Endothelial cell of umbilical vein (primary cell): Measurements from ENCODE around the gene TTC13. TPM values are rescaled to one million over a fixed set of nuclear protein-coding genes. Genes with fewer than 3 reads are reported as not detected.

ENCODE experiments used
- BruUV-seq: library from RNA; stranded (reverse); fragments of 400-500 nt; replicated peaks from 2 replicates; lab custom pipeline; 2021; lab: Mats Ljungman, UMichigan
- CTCF ChIA-PET: fragments of 300-600, 350-600 bp; sonication (Branson Sonifier 250); formaldehyde crosslinking; loops from one replicate; lab custom pipeline; 2021; ENCODE audit warnings: antibody characterized with exemption, inconsistent platforms; lab: Charles Lee
- POLR2A ChIA-PET: fragments of 300-600, 350-600 bp; sonication (Branson Sonifier 250); formaldehyde crosslinking; loops from one replicate; lab custom pipeline; 2021; ENCODE audit warnings: antibody characterized with exemption, inconsistent platforms; lab: Charles Lee
- DNase-seq: peaks from one replicate; pipeline ENCODE4 v3.0.0-alpha.2; 2011; ENCODE audit warnings: low read depth, low spot score
- FAIRE-seq: peaks from 2 replicates; lab custom pipeline; 2011; peaks lifted over from hg19 to GRCh38; lab: Jason Lieb, UNC
- H2AFZ ChIP-seq: 2 replicates; pipeline ENCODE4 v1.6.0; 2012; ENCODE audit warnings: low read depth, low read length, control low read depth, inconsistent platforms
- H3K27ac ChIP-seq: 2 replicates; pipeline ENCODE4 v1.5.1; 2011; ENCODE audit warnings: low read depth, mild to moderate bottlenecking, control low read depth, low read length, moderate library complexity; ENCODE audit not compliant: insufficient read depth
- H3K27me3 ChIP-seq, 2 experiments: 2 replicates each; pipeline versions ENCODE4 v1.6.0 to v1.6.1; 2011; ENCODE audit warnings: low read length in 2 of 2, mixed read lengths in 1 of 2; ENCODE audit not compliant: control insufficient read depth in 2 of 2, insufficient read depth in 2 of 2
- H3K36me3 ChIP-seq, 2 experiments: 2 replicates in 1 of 2; 3 replicates in 1 of 2; pipeline ENCODE4 v1.5.1; 2011; ENCODE audit warnings: low read length in 2 of 2, mild to moderate bottlenecking in 1 of 2, moderate library complexity in 1 of 2; ENCODE audit not compliant: control insufficient read depth in 2 of 2, insufficient read depth in 2 of 2; ENCODE audit errors: extremely low read depth in 1 of 2
- H3K4me1 ChIP-seq: 3 replicates; pipeline ENCODE4 v1.5.1; 2011; ENCODE audit warnings: mild to moderate bottlenecking, low read length; ENCODE audit not compliant: control insufficient read depth, insufficient read depth; ENCODE audit errors: extremely low read depth
- H3K4me2 ChIP-seq: 2 replicates; pipeline ENCODE4 v1.6.1; 2011; ENCODE audit warnings: low read length, control low read depth, mixed read lengths; ENCODE audit not compliant: insufficient read depth
- H3K4me3 ChIP-seq, 3 experiments: fragments of 200-600 bp in 1 of 3; sonication (generic), shearing (Covaris generic) in 1 of 3; replicated peaks in 1 of 3; 2 replicates each; pipeline ENCODE4 v1.5.1; 2011 to 2016; ENCODE audit warnings: control low read depth in 3 of 3, low read length in 3 of 3, mild to moderate bottlenecking in 2 of 3, inconsistent platforms in 1 of 3, low read depth in 1 of 3, moderate library complexity in 1 of 3; ENCODE audit not compliant: insufficient read depth in 1 of 3
- H3K79me2 ChIP-seq: 2 replicates; pipeline ENCODE4 v1.6.0; 2012; ENCODE audit warnings: low read length, inconsistent platforms; ENCODE audit not compliant: control insufficient read depth, insufficient read depth
- H3K9ac ChIP-seq: replicated peaks from 2 replicates; pipeline ENCODE3; 2011; ENCODE audit warnings: low read length, control low read depth; ENCODE audit not compliant: insufficient read depth; ENCODE audit errors: extremely low read depth
- H3K9me1 ChIP-seq: replicated peaks from 3 replicates; pipeline ENCODE4 v1.6.0; 2011; ENCODE audit warnings: mild to moderate bottlenecking, low read length; ENCODE audit not compliant: control insufficient read depth, insufficient read depth; ENCODE audit errors: extremely low read depth
- H3K9me3 ChIP-seq: replicated peaks from 2 replicates; pipeline ENCODE4 v1.5.1; 2012; ENCODE audit warnings: low read length, inconsistent platforms; ENCODE audit not compliant: control insufficient read depth, insufficient read depth
- H4K20me1 ChIP-seq: replicated peaks from 2 replicates; pipeline ENCODE3; 2011; ENCODE audit warnings: mild to moderate bottlenecking, low read length; ENCODE audit not compliant: control insufficient read depth, insufficient read depth; ENCODE audit errors: extremely low read depth
- CTCF ChIP-seq, 2 donors: IDR thresholded peaks; 1 replicate in 1 of 2; 2 replicates in 1 of 2; pipeline ENCODE4 v1.5.1; 2011; ENCODE audit warnings: low read length in 2 of 2, mild to moderate bottlenecking in 2 of 2, moderate library complexity in 2 of 2, control low read depth in 1 of 2, inconsistent platforms in 1 of 2, low read depth in 1 of 2; ENCODE audit not compliant: insufficient read depth in 1 of 2; ENCODE audit errors: extremely low read depth in 1 of 2
- EZH2 ChIP-seq: IDR thresholded peaks from 2 replicates; pipeline ENCODE4 v1.6.1; 2012; ENCODE audit warnings: borderline replicate concordance, low read depth, mild to moderate bottlenecking, moderate library complexity, low read length, inconsistent platforms; ENCODE audit not compliant: severe bottlenecking
- FOS ChIP-seq: IDR thresholded peaks from 2 replicates; pipeline ENCODE4 v1.6.1; 2011; ENCODE audit warnings: mild to moderate bottlenecking, low read length, moderate library complexity, borderline replicate concordance; ENCODE audit not compliant: insufficient read depth
- GATA2 ChIP-seq: IDR thresholded peaks from 2 replicates; pipeline ENCODE4 v1.7.0; 2011; ENCODE audit warnings: low read depth, mild to moderate bottlenecking, moderate library complexity, mixed read lengths, low read length; ENCODE audit not compliant: insufficient read length, insufficient read depth
- JUN ChIP-seq: IDR thresholded peaks from 2 replicates; pipeline ENCODE4 v1.6.1; 2011; ENCODE audit warnings: borderline replicate concordance, low read depth; ENCODE audit not compliant: insufficient read length, insufficient read depth
- MAX ChIP-seq: IDR thresholded peaks from 2 replicates; pipeline ENCODE4 v1.6.1; 2011; ENCODE audit not compliant: insufficient read depth, insufficient read length
- MYC ChIP-seq: IDR thresholded peaks from one replicate; pipeline ENCODE4 v1.6.1; 2011; ENCODE audit warnings: mild to moderate bottlenecking, low read depth, low read length
- POLR2A ChIP-seq: IDR thresholded peaks from 2 replicates; pipeline ENCODE4 v1.6.1; 2012; ENCODE audit warnings: low read depth, mild to moderate bottlenecking, control low read depth, low read length
- POLR2AphosphoS5 ChIP-seq: IDR thresholded peaks from 2 replicates; pipeline ENCODE4 v1.6.1; 2012; ENCODE audit warnings: low read depth, mild to moderate bottlenecking, control low read depth, low read length, moderate library complexity; ENCODE audit not compliant: insufficient read depth
- dilution Hi-C: fragments of 300-500 bp; cut with MboI; formaldehyde crosslinking; loops from one replicate; pipeline ENCODE4 v1.15.0; 2019; ENCODE audit warnings: low sequenced_read_pairs; ENCODE audit not compliant: extremely low pct_ligation_motif_present
- intact Hi-C: fragments of 100-400 bp; cut with micrococcal nuclease; formaldehyde crosslinking; loops from one replicate; pipeline ENCODE4 v1.10.0; 2022
- polyA plus RNA-seq, 4 experiments: library from polyadenylated mRNA; depleted of rRNA in 3 of 4; stranded (reverse) in 3 of 4; unstranded in 1 of 4; fragments of >200 nt; gene quantifications; 2 replicates each; pipeline versions ENCODE4 v1.2.1 to v1.2.3, GENCODE V29; 2011 to 2012; ENCODE audit warnings: missing spikeins in 1 of 4
- total RNA-seq: library from RNA; stranded (reverse); gene quantifications from 2 replicates; pipeline ENCODE4 v1.2.3, GENCODE V29; 2021

The TTC13 gene
- total and polyA plus RNA-seq, 2 donors (not counting 3 experiments of a cell fraction or from before 2014, with no cell fraction given) = 8.8 to 23.9 TPM

GRCh38 chr1:230940848-230941247 lies 37.8 kb downstream of the TTC13 start:
- Histone ChIP-seq H3K27ac (no peak overlapping the region), H3K9me3 (no peaks in the 10 kb centered on the region), H3K4me1 (no peaks in the 10 kb centered on the region), H3K79me2 (no peaks in the 10 kb centered on the region), H3K9ac (no peak overlapping the region), H3K27me3 (no peaks in the 10 kb centered on the region), H2AFZ (no peak overlapping the region), H3K36me3 (peaks cover 0 to 2% of the 10 kb centered on the region in 2 experiments), H3K4me3 (no peak overlapping the region), H3K4me2 (no peak overlapping the region), H3K9me1 (no peaks in the 10 kb centered on the region), H4K20me1 (no peaks in the 10 kb centered on the region)
- TF ChIP-seq EZH2 (no peak), MAX (no peak), JUN (no peak), POLR2AphosphoS5 (no peak), FOS (no peak), MYC (no peak), POLR2A (no peak), CTCF (IDR thresholded peaks at IDR 0.05; ENCODE audit: extremely low read depth in 1 of 2, insufficient read depth in 1 of 2, low read depth in 1 of 2, low read length in 2 of 2) (no peak), GATA2 (no peak)
- intact Hi-C loops (no loop called here), dilution Hi-C loops (no loop called here)
- POLR2A ChIA-PET = no interaction called here
- no TSS peak for BruUV-seq
- CTCF ChIA-PET = interaction anchor here (0.6 to 1.2 kb wide), 2 partner anchors 10 to 32 kb away, joined by 3 read pairs; no protein-coding TSS in a partner anchor
- FAIRE-seq (no peak), DNase-seq (no peak)
